RWPE1 (cell line): ENCODE data around the gene GMCL2.

ENCODE experiments used
- CTCF ChIA-PET: fragments of 350-600 bp; sonication (Branson Sonifier 250); formaldehyde crosslinking; extraction: SDS; loops from one replicate; lab custom pipeline; 2021; lab: Yijun Ruan, JAX
- POLR2A ChIA-PET: fragments of 400-600 bp; formaldehyde crosslinking; extraction: SDS; loops from one replicate; lab custom pipeline; 2020; ENCODE audit warnings: antibody characterized with exemption; ENCODE audit not compliant: low non-redundant PET; lab: Yijun Ruan, JAX
- DNase-seq: peaks from one replicate; pipeline ENCODE4 v3.0.0; 2012; ENCODE audit warnings: low spot score
- H3K27ac ChIP-seq: fragments of 450-650 bp; 2 replicates; pipeline ENCODE4 v1.5.1; 2017
- TF ChIP-seq, protein P1 (sequence below): fragments of 450-650 bp; conservative IDR thresholded peaks from 2 replicates; pipeline ENCODE4 v1.5.1; 2017; ENCODE audit warnings: low read depth, mild to moderate bottlenecking

GMCL2 gene

DNA sequence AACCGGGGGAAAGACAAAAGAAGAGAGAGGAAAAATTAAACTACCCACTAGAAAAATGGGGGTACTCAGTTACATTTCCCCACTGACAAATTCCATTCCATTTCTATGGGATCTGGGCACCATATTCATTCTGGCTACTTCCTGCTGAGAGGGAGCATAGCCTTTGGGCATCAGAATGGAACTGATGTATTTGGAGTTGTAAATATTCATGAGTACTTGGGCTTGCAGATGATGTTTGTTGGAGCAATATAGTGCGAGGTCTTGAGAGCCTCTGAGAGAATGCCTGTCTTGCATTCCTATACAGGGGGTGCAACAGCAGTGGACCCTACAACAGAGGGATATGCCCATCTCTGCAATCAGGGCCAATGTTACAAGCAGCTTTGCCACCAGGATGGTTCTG, 16.7 kb downstream of the GMCL2 start:
- no peak overlapping the region for H3K27ac ChIP-seq
- ChIA-PET CTCF (interaction anchor here (0.7 kb wide), 1 partner anchor 15 kb away, joined by 3 read pairs; no protein-coding TSS in a partner anchor), POLR2A (no interaction called here)
- TF ChIP-seq, protein P1, sequence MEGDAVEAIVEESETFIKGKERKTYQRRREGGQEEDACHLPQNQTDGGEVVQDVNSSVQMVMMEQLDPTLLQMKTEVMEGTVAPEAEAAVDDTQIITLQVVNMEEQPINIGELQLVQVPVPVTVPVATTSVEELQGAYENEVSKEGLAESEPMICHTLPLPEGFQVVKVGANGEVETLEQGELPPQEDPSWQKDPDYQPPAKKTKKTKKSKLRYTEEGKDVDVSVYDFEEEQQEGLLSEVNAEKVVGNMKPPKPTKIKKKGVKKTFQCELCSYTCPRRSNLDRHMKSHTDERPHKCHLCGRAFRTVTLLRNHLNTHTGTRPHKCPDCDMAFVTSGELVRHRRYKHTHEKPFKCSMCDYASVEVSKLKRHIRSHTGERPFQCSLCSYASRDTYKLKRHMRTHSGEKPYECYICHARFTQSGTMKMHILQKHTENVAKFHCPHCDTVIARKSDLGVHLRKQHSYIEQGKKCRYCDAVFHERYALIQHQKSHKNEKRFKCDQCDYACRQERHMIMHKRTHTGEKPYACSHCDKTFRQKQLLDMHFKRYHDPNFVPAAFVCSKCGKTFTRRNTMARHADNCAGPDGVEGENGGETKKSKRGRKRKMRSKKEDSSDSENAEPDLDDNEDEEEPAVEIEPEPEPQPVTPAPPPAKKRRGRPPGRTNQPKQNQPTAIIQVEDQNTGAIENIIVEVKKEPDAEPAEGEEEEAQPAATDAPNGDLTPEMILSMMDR = no peak
- DNase-seq = no peak

DNA sequence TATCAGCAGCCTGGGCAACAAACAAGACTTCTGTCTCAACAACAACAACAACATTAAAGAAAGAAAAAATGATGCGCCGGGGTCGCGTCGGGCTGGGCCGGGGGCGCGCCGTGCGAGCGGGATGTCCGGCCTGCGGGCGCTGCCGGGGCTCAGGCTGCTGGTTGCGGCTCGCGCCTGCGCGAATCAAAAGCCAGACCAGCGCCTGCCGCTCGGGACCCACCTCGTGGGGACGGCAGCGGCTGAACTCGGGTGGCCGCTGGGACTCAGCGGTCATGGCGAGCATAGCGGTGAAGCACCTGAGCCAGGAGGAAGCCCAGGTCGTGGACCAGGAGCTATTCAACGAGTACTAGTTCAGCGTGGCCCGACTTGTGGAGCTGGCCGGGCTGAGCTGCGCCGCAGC, 21.6 kb downstream of the GMCL2 start:
- POLR2A ChIA-PET = interaction anchor here (0.6 kb wide), 1 partner anchor 1839 kb away, joined by 3 read pairs; no protein-coding TSS in a partner anchor
- TF ChIP-seq, protein P1 = no peak
- H3K27ac ChIP-seq = no peak overlapping the region
- DNase-seq = no peak
- CTCF ChIA-PET = interaction anchor here (0.9 to 1.4 kb wide), 2 partner anchors 90 to 91 kb away, joined by 5 to 9 read pairs; no protein-coding TSS in a partner anchor

DNA sequence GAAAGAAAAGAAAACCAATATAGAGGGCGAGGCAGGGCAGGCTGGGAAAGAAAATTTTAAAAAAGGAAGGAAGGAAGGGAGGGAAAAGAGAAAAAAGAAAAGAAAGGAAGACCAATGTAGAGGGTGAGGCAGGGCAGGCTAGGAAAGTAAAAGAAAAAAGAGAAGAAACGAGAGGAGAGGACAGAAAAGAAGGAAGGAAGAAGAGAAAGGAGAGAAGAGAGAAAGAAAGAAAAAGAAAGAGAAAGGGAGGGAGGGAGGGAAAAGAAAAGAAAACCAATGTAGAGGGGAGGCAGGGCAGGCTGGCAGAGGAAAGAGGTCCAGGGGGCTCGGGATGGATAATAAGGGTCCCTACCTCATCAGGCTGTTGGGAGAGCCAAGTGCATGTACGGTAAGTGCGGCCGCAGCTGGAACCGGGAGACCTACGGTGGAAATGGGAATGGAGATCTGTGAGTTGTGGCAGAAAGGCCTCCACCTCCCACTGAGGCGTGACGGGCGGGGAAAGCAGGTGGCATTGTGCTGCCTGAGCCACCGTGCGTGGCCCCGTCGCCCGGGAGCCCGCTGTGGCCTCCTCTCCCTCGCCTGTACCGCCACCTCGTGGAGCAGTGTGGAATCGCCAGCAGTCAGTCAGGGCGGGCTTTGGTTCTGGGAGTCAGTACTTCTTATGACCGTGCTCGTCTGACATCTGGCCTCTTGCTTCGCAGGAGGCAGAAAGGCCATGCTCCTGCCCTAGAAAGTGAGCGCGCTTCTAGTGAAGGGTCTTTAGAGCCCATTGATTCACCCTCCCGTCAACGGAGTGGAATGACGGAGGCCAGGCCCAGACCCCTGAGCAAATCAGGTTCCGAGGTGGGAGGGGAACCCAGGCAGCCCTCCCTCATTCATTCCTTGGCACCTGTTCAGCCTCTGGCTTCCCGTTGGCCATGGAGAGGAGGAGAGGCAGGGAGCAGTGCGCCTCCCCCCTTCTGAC, 23.1 kb downstream of the GMCL2 start:
- no peak overlapping the region for H3K27ac ChIP-seq
- DNase-seq = peak; percentile 89
- CTCF ChIA-PET = interaction anchor here (0.6 to 4.3 kb wide), 8 partner anchors 18 to 319 kb away, joined by 3 to 46 read pairs (median 4); no protein-coding TSS in a partner anchor
- POLR2A ChIA-PET = no interaction called here
- TF ChIP-seq, protein P1 = peak; percentile 99

DNA sequence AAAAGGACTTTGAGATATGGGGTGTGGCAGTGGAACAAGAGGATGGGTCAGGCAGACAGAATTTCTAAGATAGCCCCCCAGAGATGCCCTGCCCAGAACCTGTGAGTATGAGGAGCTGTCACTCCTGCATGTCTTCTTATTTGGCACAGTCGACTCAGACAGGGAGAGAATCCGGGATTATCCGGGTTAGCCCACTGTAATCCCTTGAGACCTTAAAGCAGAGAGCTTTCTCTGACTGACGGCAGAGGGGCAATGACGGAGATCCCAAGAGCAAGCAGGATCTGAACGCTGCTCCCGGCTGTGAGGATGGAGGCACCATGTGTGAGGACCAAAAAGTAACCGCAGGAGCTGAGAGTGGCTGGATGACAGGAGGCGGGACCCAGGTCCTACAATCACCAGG, 24.7 kb downstream of the GMCL2 start:
- POLR2A ChIA-PET = no interaction called here
- no peak overlapping the region for H3K27ac ChIP-seq
- DNase-seq = no peak
- CTCF ChIA-PET = interaction anchor here (0.9 to 4.3 kb wide), 2 partner anchors 39 to 86 kb away, joined by 3 to 46 read pairs; no protein-coding TSS in a partner anchor
- TF ChIP-seq, protein P1 = no peak

DNA sequence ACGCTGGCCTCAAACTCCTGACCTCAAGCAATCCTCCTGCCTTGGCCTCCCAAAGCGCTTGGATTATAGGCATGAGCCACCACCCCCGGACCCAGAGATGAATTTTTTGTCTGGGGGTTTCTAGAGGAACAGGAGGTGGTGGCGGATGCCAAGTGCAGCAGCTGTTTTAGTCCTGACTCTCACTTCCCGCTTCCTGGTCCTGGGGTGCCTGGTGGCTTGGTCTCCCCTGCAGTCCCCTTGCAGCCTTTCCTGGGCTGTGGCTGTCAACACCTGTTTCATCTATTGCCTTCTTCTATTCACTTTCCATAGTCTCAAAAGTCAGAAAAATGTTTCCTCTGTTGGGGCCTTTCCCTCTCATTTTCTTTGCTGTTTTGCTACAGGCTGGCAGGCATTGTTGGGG, 27.0 kb downstream of the GMCL2 start:
- TF ChIP-seq, protein P1 = no peak
- POLR2A ChIA-PET = no interaction called here
- CTCF ChIA-PET = no interaction called here
- DNase-seq = no peak
- H3K27ac ChIP-seq = no peak overlapping the region

DNA sequence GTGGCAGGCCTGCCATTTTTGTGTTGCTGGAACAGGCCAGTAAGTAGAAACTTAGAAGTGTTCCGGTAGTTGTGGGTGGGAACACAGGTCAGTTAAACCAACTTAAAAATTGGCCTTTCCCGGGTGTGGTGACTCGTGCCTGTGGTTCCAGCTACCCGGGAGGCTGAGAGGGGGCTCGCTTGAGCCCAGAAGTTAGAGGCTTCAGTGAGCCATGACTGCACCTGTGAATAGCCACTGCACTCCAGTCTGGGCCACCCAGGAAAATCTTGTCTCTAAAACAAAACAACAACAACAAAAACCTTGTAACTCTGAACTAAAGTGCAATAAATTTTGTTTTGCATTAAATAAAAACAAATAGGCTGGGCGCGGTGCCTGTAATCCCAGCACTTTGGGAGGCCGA, 32.1 kb downstream of the GMCL2 start:
- TF ChIP-seq, protein P1 = no peak
- no peak for DNase-seq
- POLR2A ChIA-PET = interaction anchor here (1.1 kb wide), 1 partner anchor 11 kb away, joined by 3 read pairs; no protein-coding TSS in a partner anchor
- CTCF ChIA-PET = interaction anchor here (0.7 to 1.4 kb wide), 3 partner anchors 12 to 80 kb away, joined by 3 to 5 read pairs (median 4); no protein-coding TSS in a partner anchor
- H3K27ac ChIP-seq = peak overlapping the region; percentile 70
